ENCODE measurements around the gene FTSJ1.

The FTSJ1 gene

GRCh38 chrX:48530736-48531135, 54.7 kb downstream of the FTSJ1 start:
- TF ChIP-seq TAF1 (IDR thresholded peaks at IDR 0.05; ENCODE audit: low read depth, low read length) (no peak), PAX5 (IDR thresholded peaks at IDR 0.05; ENCODE audit: insufficient read depth, low read length, severe bottlenecking) (no peak), POLR2AphosphoS5 (IDR thresholded peaks at IDR 0.05; ENCODE audit: low read depth, low read length) (no peak), SPI1 (IDR thresholded peaks at IDR 0.05; ENCODE audit: low read depth, low read length) (no peak), POU2F2 (IDR thresholded peaks at IDR 0.05; ENCODE audit: low read depth, low read length) (no peak), POLR2A (IDR thresholded peaks at IDR 0.05; ENCODE audit: low read depth, low read length) (no peak)
- FAIRE-seq = peak; percentile 35
- no peak for DNase-seq (ENCODE audit: insufficient read length, low spot score)

GRCh38 chrX:48531358-48531959, 55.5 kb downstream of the FTSJ1 start:
- FAIRE-seq = peak; percentile 66
- TF ChIP-seq TAF1 (IDR thresholded peaks at IDR 0.05; ENCODE audit: low read depth, low read length) = no peak
- no peak for TF ChIP-seq POU2F2 (IDR thresholded peaks at IDR 0.05; ENCODE audit: low read depth, low read length)
- no peak for TF ChIP-seq SPI1 (IDR thresholded peaks at IDR 0.05; ENCODE audit: low read depth, low read length)
- TF ChIP-seq POLR2A (IDR thresholded peaks at IDR 0.05; ENCODE audit: low read depth, low read length) = no peak
- no peak for TF ChIP-seq PAX5 (IDR thresholded peaks at IDR 0.05; ENCODE audit: insufficient read depth, low read length, severe bottlenecking)
- TF ChIP-seq POLR2AphosphoS5 (IDR thresholded peaks at IDR 0.05; ENCODE audit: low read depth, low read length) = no peak
- DNase-seq (ENCODE audit: insufficient read length, low spot score) = no peak

GRCh38 chrX:48532161-48532560, 56.2 kb downstream of the FTSJ1 start:
- FAIRE-seq (peak; percentile 66), DNase-seq (ENCODE audit: insufficient read length, low spot score) (no peak)
- TF ChIP-seq PAX5 (IDR thresholded peaks at IDR 0.05; ENCODE audit: insufficient read depth, low read length, severe bottlenecking) (no peak), POU2F2 (IDR thresholded peaks at IDR 0.05; ENCODE audit: low read depth, low read length) (no peak), TAF1 (IDR thresholded peaks at IDR 0.05; ENCODE audit: low read depth, low read length) (no peak), SPI1 (IDR thresholded peaks at IDR 0.05; ENCODE audit: low read depth, low read length) (no peak), POLR2A (IDR thresholded peaks at IDR 0.05; ENCODE audit: low read depth, low read length) (no peak), POLR2AphosphoS5 (IDR thresholded peaks at IDR 0.05; ENCODE audit: low read depth, low read length) (no peak)

- TF ChIP-seq PAX5 (IDR thresholded peaks at IDR 0.05; ENCODE audit: insufficient read depth, low read length, severe bottlenecking) (no peak), TAF1 (IDR thresholded peaks at IDR 0.05; ENCODE audit: low read depth, low read length) (no peak), POLR2AphosphoS5 (IDR thresholded peaks at IDR 0.05; ENCODE audit: low read depth, low read length) (no peak), SPI1 (IDR thresholded peaks at IDR 0.05; ENCODE audit: low read depth, low read length) (no peak), POU2F2 (IDR thresholded peaks at IDR 0.05; ENCODE audit: low read depth, low read length) (no peak), POLR2A (IDR thresholded peaks at IDR 0.05; ENCODE audit: low read depth, low read length) (no peak)
- DNase-seq (ENCODE audit: insufficient read length, low spot score) (no peak), FAIRE-seq (no peak)
Measured at GRCh38 chrX:48533165-48533564, 57.2 kb downstream of the FTSJ1 start.

All from GM12891 (cell line).